ENCODE data around the gene BARHL1. TPM values are rescaled to one million over a fixed set of nuclear protein-coding genes. Genes with fewer than 3 reads are reported as not detected.

The BARHL1 gene
- polyA plus RNA-seq, 4 donors, result not detected

- no peak for DNase-seq (ENCODE audit: low read depth in 4 of 4, low spot score in 3 of 4)
These were observed 27.4 kb downstream of the BARHL1 start for GRCh38 chr9:132609829-132610228.

GRCh38 chr9:132610661-132611060 is 28.3 kb downstream of the BARHL1 start:
- no peak for DNase-seq (ENCODE audit: low read depth in 4 of 4, low spot score in 3 of 4)

DNA sequence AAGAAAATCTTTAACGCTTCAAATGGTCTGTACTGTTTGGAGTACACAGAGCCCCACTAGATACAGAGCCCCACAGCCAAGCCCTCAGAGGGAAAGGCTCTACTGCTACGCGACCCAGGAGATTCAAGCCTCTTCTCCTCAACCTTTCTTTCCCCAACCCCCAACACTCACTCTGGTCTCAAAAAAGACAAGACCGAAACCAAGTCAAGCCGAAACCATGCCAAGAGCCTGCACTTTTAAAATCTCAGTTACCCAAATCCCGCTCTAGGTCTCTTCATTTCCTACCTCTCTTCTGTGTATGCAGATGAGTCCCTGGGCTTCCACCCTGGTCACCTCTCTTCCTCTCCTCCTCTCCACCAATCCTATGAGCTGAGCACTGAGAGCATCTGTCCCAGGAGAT is 31.9 kb downstream of the BARHL1 start:
- no peak for DNase-seq (ENCODE audit: low read depth in 4 of 4, low spot score in 3 of 4)

DNA sequence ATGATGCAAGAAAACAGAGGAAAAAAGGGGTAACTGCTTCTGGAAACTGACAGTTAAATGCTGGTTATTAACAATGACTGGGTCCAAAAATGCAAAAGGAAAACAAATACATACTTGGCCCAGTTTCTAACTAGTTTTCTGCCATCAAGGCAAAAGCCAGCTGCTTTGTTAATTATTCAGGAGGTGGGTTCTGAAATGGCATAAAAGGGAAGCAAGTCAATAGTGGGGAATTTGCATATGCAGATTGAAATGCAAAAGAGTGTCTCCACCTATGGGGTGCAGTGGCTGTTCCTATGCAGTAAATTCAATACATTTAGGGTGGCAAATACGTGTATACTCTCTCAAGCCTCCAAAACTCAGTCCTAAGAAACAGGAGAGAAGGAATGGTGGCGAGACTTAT is 33.4 kb downstream of the BARHL1 start:
- no peak for DNase-seq (ENCODE audit: low read depth in 4 of 4, low spot score in 3 of 4)

GRCh38 chr9:132616725-132617124 is 34.3 kb downstream of the BARHL1 start:
- DNase-seq (ENCODE audit: low read depth in 4 of 4, low spot score in 3 of 4), result no peak

- peak; percentile 7 to 22 (median 8) for DNase-seq (ENCODE audit: low read depth in 4 of 4, low spot score in 3 of 4)
These were observed 39.8 kb downstream of the BARHL1 start for GRCh38 chr9:132622159-132622558.

GRCh38 chr9:132626285-132626684 is 43.9 kb downstream of the BARHL1 start:
- DNase-seq (ENCODE audit: low read depth in 4 of 4, low spot score in 3 of 4), result no peak

DNA sequence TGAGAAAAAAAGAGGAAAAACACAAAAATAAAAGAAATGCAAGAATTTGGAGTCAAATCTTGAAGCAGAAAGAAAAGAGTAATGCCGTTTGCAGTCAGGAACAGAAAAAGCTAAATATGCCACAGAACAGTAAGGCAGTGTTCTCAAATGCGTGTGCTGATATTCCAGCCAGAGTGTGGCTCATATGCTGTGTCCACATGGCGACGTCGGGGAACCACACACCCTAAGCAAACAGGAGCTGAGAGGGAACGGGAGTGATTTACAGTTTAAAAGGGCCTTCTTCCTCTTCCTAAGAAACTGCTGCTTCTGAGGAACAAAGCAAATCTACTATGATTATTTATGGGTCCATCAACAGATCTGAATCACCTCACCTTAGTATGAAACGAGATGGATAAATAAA is 44.7 kb downstream of the BARHL1 start:
- no peak for DNase-seq (ENCODE audit: low read depth in 4 of 4, low spot score in 3 of 4)

DNA sequence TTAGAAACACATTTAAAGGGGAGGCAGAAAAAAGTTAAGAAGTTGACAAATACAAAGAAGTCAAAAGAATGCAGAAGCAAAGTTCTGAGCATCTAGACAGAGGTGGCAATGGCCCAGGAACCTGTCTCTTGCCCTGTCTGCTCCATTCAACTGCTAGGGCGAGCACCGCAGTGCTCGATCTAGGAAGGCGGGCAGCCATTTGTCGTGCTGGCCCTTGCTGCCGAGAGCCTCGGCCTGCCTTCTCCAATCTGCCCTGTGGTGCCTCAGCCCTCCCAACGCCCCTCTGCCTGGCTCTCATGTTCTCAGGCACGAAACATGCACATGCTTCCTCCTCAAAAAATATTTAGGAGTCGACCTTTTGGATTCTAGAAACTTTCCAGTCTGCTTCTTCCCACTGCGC is 45.2 kb downstream of the BARHL1 start:
- DNase-seq (ENCODE audit: low read depth in 4 of 4, low spot score in 3 of 4), result no peak

GRCh38 chr9:132628746-132629145 is 46.3 kb downstream of the BARHL1 start:
- DNase-seq (ENCODE audit: low read depth in 4 of 4, low spot score in 3 of 4), result no peak

GRCh38 chr9:132630116-132630515 is 47.7 kb downstream of the BARHL1 start:
- DNase-seq (ENCODE audit: low read depth in 4 of 4, low spot score in 3 of 4), result no peak

DNA sequence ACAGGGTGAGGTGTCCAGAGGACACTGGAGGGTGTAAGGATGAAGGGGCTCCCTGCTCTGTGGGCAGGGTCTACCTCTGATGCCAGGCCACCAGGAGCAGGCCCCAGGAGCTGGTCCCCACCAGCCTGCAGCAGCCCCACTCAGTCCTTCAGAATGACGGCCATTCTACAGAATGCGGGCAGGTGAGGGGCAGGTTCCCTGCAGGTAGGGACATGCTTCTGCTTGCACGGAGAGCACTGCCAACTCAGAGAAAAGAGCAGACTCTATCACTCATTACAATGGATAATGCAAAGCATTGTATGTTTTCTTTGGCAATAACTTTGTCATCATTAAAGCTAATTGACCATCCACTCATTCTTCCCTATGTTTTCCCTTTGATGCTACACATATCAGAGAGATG is 48.4 kb downstream of the BARHL1 start:
- no peak for DNase-seq (ENCODE audit: low read depth in 4 of 4, low spot score in 3 of 4)

DNA sequence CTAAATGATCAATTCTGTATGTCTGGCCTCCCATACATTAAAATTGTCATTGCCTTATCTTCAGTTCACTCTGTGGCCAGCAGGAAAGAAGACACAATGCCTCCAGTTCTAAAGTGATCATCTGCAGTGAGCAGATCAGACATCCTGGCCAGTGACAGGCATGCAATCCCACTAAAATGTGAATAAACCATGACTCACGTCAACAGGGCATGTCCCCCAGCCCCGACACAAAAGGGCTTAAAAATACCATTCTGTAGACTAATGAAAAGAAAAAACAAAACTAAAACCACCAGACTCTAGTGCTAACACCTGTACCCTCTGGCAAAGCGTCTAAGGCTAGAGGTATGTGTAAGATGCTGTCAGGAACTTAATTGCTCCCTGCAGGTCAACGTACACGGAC is 48.9 kb downstream of the BARHL1 start:
- no peak for DNase-seq (ENCODE audit: low read depth in 4 of 4, low spot score in 3 of 4)

GRCh38 chr9:132631685-132632084 is 49.3 kb downstream of the BARHL1 start:
- DNase-seq (ENCODE audit: low read depth in 4 of 4, low spot score in 3 of 4), result no peak

- no peak for DNase-seq (ENCODE audit: low read depth in 4 of 4, low spot score in 3 of 4)
These were observed 50.2 kb downstream of the BARHL1 start for GRCh38 chr9:132632413-132633129.

- DNase-seq (ENCODE audit: low read depth in 4 of 4, low spot score in 3 of 4), result no peak
These were observed 51.9 kb downstream of the BARHL1 start for GRCh38 chr9:132634327-132634726.

- DNase-seq (ENCODE audit: low read depth in 4 of 4, low spot score in 3 of 4), result no peak
These were observed 54.9 kb downstream of the BARHL1 start for GRCh38 chr9:132637351-132637750.

DNA sequence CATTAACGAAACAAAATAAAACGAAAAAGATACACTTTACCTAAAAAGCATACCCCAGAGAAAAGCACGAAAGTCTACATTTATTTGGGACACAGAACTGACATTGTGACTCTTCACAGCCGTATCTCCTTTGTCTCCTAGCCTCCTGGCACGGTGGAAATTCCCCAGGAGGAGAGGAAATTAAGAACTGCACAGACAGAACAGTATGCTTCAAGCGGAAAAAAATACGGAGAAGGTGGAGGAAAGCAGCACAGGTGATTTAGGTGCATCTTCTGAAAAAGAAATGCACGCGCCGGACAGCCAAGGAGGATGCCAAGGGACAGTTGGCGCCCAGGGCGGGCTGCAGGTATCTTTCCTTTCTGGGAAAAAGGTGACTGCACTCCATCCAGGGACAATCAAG is 55.4 kb downstream of the BARHL1 start:
- no peak for DNase-seq (ENCODE audit: low read depth in 4 of 4, low spot score in 3 of 4)

DNA sequence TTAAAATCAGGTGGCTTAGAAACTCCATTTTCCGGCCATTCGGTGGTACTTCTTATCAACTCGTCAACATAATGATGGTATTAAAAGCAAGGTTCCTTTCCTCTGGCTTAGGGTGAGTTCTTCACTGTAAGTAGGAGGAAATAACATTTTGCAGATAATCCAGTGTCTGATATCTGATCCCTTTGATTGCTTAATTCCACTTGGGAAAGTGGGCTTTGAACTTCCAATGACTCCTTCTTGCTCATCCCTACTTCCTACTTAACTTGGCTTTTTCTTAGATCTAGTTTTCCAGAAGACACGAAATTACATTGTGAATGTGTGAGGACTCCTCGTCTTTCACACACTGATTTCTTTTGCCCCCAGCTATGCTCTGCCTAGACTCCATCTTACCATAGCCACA is 55.8 kb downstream of the BARHL1 start:
- DNase-seq (ENCODE audit: low read depth in 4 of 4, low spot score in 3 of 4), result no peak

GRCh38 chr9:132639322-132639721 is 56.9 kb downstream of the BARHL1 start:
- DNase-seq (ENCODE audit: low read depth in 4 of 4, low spot score in 3 of 4), result no peak

Data from left renal pelvis (tissue), 4 donors.